Skin epidermis (tissue), 12 donors: Measurements from ENCODE around the gene CEACAM16.
"Not testable (repeated sequence)": the region's sequence is repeated elsewhere in the genome, so short reads cannot be mapped to it uniquely, and the experiment has no call there.

ENCODE experiments used
- H3K27ac ChIP-seq, 21 experiments: fragments of 200-600 bp; sonication (generic) in 11 of 21; one replicate each; pipeline ENCODE4 v1.5.0; 2020; ENCODE audit warnings: mild to moderate bottlenecking in 3 of 21, inconsistent platforms in 2 of 21, moderate library complexity in 2 of 21
- H3K4me3 ChIP-seq, 7 experiments: fragments of 200-600 bp; sonication (generic) in 2 of 7; one replicate each; pipeline ENCODE4 v1.5.0; 2020; ENCODE audit warnings: inconsistent platforms in 2 of 7, mild to moderate bottlenecking in 2 of 7, moderate library complexity in 1 of 7

The CEACAM16 gene

GRCh38 chr19:44698492-44699201 is at the start of gene CEACAM16:
Gene CEACAM16 (plus strand): TSS chr19:44699151. CDS start chr19:44701457, 2,306 bp downstream.
- no peak within 1 kb of the TSS for H3K4me3 ChIP-seq
- no peak within 1 kb of the TSS for H3K27ac ChIP-seq

GRCh38 chr19:44649578-44650145 is 49.3 kb upstream of the CEACAM16 start:
- H3K27ac ChIP-seq, result no peak overlapping the region

GRCh38 chr19:44653343-44653742 is 45.6 kb upstream of the CEACAM16 start:
- no peak overlapping the region for H3K4me3 ChIP-seq
- H3K27ac ChIP-seq, result no peak overlapping the region

More at GRCh38 chr19:44649578-44650145, 49.3 kb upstream of the CEACAM16 start:
- no peak overlapping the region for H3K4me3 ChIP-seq

GRCh38 chr19:44653977-44654774 is 44.8 kb upstream of the CEACAM16 start:
- no peak overlapping the region for H3K4me3 ChIP-seq
- H3K27ac ChIP-seq, result no peak overlapping the region

- Histone ChIP-seq H3K4me3 (no peak overlapping the region), H3K27ac (no peak overlapping the region)
These were observed 41.6 kb upstream of the CEACAM16 start for GRCh38 chr19:44657211-44657921.

GRCh38 chr19:44658069-44658733 is 40.8 kb upstream of the CEACAM16 start:
- Histone ChIP-seq H3K4me3 (no peak overlapping the region), H3K27ac (no peak overlapping the region)

- Histone ChIP-seq H3K4me3 (no peak overlapping the region), H3K27ac (no peak overlapping the region)
These were observed 38.9 kb upstream of the CEACAM16 start for GRCh38 chr19:44660081-44660480.

GRCh38 chr19:44661205-44661604 is 37.7 kb upstream of the CEACAM16 start:
- H3K27ac ChIP-seq, result no peak overlapping the region
- no peak overlapping the region for H3K4me3 ChIP-seq

GRCh38 chr19:44661904-44662303 is 37.0 kb upstream of the CEACAM16 start:
- H3K27ac ChIP-seq, result no peak overlapping the region
- no peak overlapping the region for H3K4me3 ChIP-seq

GRCh38 chr19:44662691-44663385 is 36.1 kb upstream of the CEACAM16 start:
- Histone ChIP-seq H3K4me3 (no peak overlapping the region), H3K27ac (no peak overlapping the region)

GRCh38 chr19:44663996-44664395 is 35.0 kb upstream of the CEACAM16 start:
- Histone ChIP-seq H3K27ac (no peak overlapping the region), H3K4me3 (no peak overlapping the region)

- no peak overlapping the region for H3K4me3 ChIP-seq
- H3K27ac ChIP-seq, result peak overlapping the region in 1 of 21 experiments; percentile 10
These were observed 34.0 kb upstream of the CEACAM16 start for GRCh38 chr19:44664976-44665375.

- H3K27ac ChIP-seq, result peak overlapping the region in 5 of 21 experiments; percentile 2 to 39 (median 23)
These were observed 31.9 kb upstream of the CEACAM16 start for GRCh38 chr19:44666852-44667556.

GRCh38 chr19:44668985-44669764 is 29.8 kb upstream of the CEACAM16 start:
- no peak overlapping the region for H3K27ac ChIP-seq
- no peak overlapping the region for H3K4me3 ChIP-seq

More at GRCh38 chr19:44666852-44667556, 31.9 kb upstream of the CEACAM16 start:
- no peak overlapping the region for H3K4me3 ChIP-seq

GRCh38 chr19:44670027-44670426 is 28.9 kb upstream of the CEACAM16 start:
- not testable (repeated sequence) for H3K27ac ChIP-seq, H3K4me3 ChIP-seq

GRCh38 chr19:44671400-44671799 is 27.6 kb upstream of the CEACAM16 start, which contains the start of gene CEACAM19:
Gene CEACAM19 (plus strand): TSS chr19:44671482. CDS start chr19:44671932, 450 bp downstream.
- Histone ChIP-seq H3K27ac (peak within 1 kb of the TSS in 19 of 21 experiments; percentile 4 to 83 (median 61)), H3K4me3 (peak within 1 kb of the TSS in 2 of 7 experiments; percentile 12 to 19)

GRCh38 chr19:44672226-44672625 is 26.7 kb upstream of the CEACAM16 start:
- Histone ChIP-seq H3K27ac (peak overlapping the region in 11 of 21 experiments; percentile 4 to 83 (median 67)), H3K4me3 (peak overlapping the region in 1 of 7 experiments; percentile 19)
